ENCODE data around the gene GNG11.

DNA sequence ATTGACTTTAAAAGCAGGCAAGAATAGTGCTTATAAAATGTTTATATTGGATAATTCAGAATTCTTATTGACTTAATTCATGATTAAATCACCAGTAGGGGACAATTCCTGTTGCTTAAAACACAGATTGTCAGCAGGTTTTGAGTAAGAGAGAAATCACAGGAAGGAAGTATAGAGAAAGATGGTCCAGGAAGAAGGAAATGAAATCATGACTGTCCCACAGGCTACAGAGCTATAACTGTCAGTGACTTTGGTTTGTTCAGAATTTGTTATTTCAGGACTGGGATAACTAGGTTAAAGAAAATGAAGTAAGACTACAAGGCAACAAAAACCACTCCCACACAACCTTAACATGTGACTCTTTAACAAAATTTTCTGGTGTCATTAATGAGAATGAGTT is 8.3 kb upstream of the GNG11 start:
- no peak for TF ChIP-seq EZH2 (IDR thresholded peaks at IDR 0.05; ENCODE audit: borderline replicate concordance, low read depth, low read length, severe bottlenecking)
- TF ChIP-seq, protein P1, sequence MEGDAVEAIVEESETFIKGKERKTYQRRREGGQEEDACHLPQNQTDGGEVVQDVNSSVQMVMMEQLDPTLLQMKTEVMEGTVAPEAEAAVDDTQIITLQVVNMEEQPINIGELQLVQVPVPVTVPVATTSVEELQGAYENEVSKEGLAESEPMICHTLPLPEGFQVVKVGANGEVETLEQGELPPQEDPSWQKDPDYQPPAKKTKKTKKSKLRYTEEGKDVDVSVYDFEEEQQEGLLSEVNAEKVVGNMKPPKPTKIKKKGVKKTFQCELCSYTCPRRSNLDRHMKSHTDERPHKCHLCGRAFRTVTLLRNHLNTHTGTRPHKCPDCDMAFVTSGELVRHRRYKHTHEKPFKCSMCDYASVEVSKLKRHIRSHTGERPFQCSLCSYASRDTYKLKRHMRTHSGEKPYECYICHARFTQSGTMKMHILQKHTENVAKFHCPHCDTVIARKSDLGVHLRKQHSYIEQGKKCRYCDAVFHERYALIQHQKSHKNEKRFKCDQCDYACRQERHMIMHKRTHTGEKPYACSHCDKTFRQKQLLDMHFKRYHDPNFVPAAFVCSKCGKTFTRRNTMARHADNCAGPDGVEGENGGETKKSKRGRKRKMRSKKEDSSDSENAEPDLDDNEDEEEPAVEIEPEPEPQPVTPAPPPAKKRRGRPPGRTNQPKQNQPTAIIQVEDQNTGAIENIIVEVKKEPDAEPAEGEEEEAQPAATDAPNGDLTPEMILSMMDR (IDR thresholded peaks at IDR 0.05; ENCODE audit: extremely low read depth in 1 of 2, insufficient read depth in 1 of 2, low read depth in 1 of 2, low read length in 2 of 2), result no peak
- no peak for TF ChIP-seq POLR2AphosphoS5 (IDR thresholded peaks at IDR 0.05; ENCODE audit: insufficient read depth, low read depth, low read length)
- TF ChIP-seq POLR2A (IDR thresholded peaks at IDR 0.05; ENCODE audit: low read depth, low read length), result no peak
- no peak for TF ChIP-seq JUN (IDR thresholded peaks at IDR 0.05; ENCODE audit: borderline replicate concordance, insufficient read depth, insufficient read length, low read depth)
- no peak for TF ChIP-seq GATA2 (IDR thresholded peaks at IDR 0.05; ENCODE audit: insufficient read depth, insufficient read length, low read depth, low read length)
- no peak for TF ChIP-seq MAX (IDR thresholded peaks at IDR 0.05; ENCODE audit: insufficient read depth, insufficient read length)
- TF ChIP-seq MYC (IDR thresholded peaks at IDR 0.05; ENCODE audit: low read depth, low read length), result no peak
